NCI-H2107 treated with DMSO at 0.1 percent for 48 hours (cell line): ENCODE measurements around the gene FRMD8.
"Not testable (repeated sequence)": the region's sequence is repeated elsewhere in the genome, so short reads cannot be mapped to it uniquely, and the experiment has no call there.

Experiments used
- DNase-seq: peaks from one replicate; lab custom pipeline; 2025; ENCODE audit not compliant: unreplicated experiment; lab: John Stamatoyannopoulos, UW

FRMD8 gene

DNA sequence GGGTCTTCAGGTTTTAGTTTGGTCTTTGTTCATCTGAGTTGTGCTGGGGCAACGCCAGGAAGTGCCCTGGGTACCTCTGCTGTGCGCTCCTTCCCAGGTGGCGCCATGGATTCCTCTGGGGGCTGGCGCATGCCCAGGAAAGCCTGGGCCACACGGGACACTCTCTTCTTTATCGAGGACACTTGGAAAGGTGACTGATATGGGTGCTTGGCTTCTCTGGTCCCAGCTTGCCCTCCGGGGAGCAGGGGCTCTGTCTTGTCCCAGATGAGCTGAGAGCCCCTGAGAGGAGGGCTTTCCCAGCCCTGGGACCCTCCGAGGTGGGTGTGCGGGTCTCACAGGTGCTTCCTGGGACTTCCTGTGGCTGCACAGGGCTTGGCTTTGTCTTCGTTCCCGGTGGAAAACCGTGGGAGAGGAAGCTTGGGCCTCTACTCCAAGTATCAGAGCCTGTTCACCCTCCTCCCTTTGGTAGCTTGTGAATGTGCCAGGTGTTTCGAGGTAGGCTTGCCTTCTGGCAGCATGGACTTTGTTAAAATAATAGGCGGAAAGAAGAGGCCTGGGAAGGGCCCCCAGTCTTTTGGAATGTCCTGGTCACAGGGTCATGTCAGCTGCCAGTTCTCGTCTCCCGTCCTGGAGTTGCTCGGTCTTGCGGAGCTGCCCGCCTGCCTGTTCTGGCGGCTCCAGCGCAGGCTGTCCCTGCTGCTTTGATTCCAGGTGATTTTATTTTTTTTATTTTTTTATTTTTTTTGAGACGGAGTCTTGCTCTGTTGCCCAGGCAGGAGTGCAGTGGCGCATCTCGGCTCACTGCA, 26.0 kb downstream of the FRMD8 start:
- DNase-seq = no peak

DNA sequence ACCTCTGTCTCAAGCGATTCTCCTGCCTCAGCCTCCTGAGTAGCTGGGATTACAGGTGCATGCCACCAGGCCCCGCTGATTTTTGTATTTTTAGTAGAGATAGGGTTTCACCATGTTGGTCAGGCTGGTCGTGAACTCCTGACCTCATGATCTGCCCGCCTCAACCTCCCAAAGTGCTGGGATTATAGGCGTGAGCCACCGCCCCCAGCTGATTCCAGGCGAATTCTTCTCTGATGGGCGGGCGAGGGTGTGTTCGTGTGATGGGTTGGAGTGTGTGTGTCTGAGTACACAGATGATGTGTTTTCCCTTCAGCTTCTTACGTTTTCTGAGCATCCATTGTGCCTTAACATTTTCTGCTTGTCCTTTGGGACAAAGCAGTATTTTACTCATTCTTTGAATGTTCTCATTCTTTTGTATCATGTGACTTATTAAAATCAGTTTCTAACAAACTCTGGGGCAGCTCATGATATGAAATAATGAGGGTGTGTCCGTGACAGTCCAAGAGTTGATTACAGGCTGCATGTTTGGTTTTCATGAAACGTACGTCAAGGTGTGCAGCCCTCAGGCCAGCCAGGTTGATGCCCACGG, 26.7 kb downstream of the FRMD8 start:
- not testable (repeated sequence) for DNase-seq

DNA sequence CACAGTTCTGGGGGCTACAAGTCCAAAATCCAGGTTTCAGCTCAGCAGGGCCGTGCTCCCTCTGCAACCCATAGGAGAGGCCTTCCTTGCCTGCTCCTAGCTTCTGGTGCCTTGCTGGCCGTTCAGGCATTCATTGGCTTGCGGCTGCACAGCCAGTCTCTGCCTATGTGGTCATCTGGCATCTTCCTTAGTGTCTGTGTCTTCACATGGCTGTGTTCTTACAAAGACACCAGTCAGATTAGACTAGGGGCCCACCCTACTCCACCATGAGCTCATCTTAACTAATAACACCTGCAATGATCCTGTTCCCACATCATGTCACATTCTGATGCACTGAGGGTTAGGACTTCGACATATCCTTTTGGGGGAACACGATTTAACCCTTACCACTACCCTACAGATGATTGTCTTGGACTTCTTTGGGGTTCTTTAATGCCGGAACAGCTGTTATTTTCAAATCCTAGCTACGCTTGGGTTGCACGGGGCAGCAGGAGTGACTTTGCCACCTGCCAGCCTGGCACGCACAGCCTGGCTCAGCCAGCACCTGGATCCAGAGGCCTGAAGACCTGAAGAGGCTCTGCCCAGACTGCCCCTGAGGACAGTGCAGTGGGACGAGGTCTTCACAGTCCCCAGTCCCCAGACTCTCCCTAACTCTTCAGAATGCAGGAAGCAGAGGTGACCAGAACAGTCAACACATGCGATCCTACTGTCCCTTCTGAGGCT, 28.5 kb downstream of the FRMD8 start:
- no peak for DNase-seq

DNA sequence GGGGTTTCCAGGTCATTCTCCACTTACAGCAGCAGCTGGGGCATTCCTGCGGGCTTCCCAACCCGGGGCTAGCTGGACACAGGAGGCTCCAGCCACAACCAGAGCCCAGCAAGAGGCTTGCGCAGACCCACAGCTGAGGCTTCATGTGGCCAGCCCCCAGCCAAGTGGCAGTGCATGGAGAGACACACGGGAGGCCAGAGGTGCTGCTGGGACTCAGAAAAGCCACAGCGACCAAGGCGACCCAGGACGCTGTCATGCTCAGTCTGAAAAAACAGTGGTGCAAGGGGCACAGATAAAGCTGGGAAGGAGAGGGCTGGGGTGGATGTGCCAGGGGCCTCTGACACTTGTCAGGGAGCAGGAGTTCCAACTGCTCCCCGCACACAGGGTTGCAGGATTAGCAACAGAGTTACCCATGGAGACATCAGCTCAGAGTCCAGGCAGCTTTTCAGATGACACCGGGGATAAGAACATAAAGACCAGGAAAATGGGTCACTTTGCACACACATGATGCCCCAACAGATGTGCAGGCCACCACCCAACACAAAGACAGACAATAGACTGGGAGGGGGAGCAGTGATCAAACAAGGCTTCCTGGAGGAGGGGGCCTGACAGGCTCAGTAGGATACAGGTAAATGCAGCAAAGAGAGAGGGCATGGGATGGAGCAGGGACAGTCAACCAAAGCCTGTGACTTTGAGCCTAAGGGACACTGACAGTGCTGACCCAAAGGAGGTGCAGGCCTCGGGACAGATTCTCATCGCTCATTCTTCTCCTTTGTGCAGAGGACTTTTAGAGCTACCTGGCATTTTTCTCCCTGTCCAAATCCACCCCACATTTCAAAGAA, 29.3 kb downstream of the FRMD8 start:
- DNase-seq = no peak

DNA sequence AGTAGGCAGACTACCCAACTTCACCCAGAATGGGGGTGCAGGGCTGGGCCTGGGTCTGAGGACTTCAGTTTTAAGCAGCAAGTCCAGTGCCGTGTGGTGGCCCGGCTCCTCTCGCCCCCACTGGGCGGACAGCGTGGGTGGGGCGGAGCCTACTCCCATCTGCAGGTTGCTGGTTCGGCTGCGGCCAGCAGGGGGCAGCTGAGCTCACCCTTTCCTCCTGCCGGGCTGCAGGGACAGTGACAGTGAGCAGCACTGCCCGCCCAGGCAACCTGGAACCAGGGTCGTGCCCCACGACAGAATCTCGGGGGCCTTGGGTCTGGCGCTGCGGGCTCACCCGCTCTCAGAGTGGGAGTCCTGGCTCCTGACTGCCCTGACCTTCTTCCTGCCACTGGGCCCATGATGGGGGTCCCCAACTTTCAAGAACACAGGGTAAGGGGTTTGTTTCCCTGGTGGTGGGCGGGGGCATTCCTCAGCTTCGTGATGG, 29.9 kb downstream of the FRMD8 start:
- DNase-seq = peak; percentile 49

DNA sequence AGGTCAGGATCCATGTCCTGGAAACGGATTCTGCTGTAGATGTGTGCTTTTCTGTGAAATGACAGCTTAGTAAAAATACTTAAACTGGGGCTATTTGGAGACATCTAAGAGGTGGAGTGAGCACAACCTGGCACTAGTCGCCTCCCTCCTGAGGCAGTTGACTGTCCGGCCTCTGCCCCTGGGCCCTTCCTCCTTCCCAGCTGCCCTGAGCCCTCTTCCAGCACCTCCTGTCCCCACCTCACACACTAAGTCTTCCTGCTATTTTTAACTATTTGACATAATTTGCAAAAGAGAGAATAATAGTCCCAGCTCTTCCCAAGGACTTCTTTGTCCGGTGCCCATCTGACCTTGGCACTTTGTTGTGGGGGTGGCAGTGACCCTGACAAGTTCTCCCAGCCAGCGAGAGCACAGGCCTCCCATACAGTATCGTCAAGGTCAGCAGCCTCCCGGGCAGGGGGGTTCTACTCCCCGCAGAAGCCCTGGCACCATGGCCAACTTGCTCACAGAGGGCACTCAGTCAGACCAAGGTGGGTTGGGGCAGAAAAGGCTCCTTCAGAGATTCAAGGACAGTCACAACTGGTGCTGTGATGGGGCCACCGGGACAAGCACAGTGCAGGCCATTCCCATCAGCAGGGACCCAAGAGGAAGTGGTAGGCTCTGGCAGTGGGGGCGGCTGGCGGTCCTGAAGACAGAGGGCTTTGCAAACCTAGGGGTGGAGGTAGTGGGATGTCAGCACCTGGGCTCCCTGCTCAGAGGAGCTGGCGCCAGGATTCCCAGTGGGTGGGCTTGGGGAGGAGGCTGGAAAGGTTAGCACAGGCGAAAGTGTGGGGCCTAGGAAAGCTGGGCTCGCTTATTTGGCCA, 30.6 kb downstream of the FRMD8 start:
- DNase-seq = no peak

DNA sequence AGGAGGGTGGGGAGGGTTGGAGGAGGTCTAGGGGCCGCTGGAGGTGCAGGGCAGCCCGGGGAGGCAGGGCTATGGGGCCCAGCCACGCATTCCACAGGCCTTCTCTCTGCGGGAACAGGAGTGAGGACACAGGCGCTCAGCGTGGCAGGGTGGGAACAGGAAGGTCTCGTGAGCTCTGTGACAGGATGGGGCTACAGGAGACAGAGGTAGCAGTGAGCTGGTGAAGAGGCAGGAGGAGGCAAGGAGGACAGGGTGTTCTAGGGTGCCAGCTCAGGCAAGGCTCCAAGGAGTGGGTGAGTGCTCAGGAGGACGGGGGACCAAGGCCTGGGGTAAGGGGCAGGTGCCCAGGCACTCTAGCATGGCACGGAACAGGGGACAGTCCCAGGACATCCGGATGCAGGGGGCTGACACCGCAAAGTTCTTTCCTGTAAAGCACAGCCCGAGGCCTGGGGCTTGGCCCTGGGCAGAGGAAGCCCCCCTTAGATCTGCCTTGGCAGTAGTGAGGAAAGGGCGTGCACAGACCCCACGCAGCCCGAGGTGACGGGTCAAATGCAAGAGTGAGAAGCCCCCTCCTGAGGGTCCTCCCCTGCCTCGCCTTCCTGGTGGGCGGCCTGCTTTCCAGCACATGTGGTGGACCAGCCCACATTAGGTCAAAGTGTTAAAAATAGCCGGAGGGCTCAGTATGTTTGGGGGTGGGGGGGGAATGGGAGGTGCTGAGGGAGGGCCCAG, 31.4 kb downstream of the FRMD8 start:
- no peak for DNase-seq

DNA sequence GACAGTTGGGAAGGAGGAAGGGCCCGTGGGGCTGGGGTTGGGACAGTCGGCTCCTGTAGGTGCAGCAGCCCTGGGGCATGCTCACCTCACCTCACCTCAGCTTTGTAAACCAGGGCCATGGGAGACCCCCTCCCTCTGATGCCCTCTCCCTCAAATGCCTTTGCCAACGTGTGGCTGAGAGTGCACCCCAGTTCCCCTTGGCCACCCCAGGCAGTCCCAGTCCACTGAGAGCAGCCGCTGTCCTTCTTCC, 31.9 kb downstream of the FRMD8 start:
- DNase-seq = no peak

DNA sequence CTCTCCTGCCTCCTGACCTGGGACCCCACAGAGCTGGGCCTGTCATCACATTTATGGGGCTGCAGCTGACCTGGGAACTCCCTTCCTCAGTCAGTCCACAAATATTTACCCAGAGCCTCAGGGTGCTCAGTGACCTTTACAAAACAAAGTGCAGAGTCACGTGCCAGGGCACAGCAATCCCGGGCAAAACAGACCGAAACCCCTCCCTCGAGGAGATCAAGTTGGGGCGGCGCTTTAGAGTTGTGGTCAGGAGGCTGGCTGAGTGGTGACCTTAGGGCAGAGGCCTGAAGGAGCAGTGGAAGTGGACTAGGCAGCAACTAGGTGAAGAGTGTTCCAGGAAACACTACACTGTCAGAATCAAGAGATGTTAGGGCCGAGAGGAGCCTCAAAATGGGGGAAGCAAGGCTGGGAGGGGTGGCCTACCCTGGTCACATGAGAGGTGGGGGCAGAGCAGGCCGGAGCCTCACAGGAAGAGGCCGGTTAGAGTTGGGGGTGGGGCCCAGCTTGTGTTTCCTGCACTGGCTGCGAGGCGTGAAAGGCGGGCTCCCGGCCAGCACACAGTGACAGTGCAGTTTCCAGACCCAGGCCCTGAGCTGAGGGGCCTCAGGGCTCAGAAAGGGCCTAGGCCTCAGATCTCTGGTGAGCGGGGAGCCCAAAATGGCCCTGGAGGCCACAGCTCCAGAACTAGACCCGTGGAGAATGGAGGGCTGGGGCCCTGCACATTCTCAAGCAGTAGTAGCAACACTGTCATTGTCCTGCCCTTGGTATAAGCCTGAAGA, 32.4 kb downstream of the FRMD8 start:
- peak; percentile 90 for DNase-seq

DNA sequence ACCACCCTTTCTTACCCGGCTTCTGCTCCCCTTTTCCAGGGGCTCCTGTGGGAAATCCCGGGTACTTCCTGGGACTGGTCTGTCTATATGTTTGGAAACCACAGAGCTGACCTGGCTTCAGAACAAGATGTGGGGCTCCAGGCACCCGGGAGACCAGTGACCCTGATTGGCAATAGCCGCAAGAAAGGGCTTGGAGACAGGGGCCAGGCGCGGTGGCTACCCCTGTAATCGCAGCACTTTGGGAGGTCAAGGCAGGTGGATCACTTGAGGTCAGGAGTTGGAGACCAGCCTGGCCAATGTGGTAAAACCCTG, 33.0 kb downstream of the FRMD8 start:
- no peak for DNase-seq

DNA sequence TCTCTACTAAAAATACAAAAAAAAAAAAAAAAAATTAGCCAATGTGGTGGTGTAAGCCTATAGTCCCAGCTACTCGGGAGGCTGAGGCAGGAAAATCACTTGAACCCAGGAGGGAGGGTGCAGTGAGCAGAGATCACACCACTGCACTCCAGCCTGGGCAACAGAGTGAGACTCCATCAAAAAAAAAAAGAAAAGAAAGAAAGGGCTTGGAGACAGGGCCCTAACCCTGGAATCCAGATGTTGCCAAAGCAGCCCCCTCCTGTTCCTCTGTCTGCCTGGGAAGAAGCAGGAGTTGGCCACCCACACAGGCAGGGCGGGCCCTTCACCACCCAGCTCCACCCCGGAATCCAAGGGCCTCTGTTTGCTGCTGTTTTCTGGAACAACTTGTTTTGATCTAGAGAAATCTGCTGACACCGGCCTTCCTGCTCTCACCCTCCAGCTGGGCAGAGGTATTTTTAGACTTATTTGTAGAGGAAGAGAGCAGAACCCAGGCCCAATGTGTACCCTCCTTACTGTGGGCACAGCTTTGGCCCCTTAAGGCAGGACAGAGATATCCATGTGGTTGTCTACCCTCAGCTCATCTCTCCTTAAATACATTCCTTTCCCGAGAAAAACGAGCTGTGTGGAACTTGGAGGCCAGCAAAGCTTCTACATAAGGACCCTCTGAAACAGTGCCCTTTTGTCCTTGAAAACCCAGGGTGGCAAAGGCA, 33.5 kb downstream of the FRMD8 start:
- DNase-seq = peak; percentile 45

DNA sequence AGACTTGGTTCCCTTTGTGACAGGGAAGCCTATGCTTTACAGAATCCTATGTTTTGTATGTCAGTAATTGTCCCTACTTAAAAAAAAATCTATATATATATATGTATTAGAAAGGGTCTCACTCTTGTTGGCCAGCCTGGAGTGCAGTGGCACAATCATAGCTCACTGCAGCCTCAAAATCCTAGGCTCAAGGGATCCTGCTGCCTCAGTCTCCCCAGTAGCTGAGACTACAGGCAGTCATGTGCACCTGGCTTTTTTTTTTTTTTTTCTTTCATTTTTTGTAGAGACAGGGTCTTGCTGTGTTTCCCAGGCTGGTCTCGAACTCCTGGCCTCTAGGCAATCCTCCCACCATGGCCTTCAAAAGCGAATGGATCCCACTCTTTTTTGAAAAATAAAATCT, 34.1 kb downstream of the FRMD8 start:
- DNase-seq = no peak

DNA sequence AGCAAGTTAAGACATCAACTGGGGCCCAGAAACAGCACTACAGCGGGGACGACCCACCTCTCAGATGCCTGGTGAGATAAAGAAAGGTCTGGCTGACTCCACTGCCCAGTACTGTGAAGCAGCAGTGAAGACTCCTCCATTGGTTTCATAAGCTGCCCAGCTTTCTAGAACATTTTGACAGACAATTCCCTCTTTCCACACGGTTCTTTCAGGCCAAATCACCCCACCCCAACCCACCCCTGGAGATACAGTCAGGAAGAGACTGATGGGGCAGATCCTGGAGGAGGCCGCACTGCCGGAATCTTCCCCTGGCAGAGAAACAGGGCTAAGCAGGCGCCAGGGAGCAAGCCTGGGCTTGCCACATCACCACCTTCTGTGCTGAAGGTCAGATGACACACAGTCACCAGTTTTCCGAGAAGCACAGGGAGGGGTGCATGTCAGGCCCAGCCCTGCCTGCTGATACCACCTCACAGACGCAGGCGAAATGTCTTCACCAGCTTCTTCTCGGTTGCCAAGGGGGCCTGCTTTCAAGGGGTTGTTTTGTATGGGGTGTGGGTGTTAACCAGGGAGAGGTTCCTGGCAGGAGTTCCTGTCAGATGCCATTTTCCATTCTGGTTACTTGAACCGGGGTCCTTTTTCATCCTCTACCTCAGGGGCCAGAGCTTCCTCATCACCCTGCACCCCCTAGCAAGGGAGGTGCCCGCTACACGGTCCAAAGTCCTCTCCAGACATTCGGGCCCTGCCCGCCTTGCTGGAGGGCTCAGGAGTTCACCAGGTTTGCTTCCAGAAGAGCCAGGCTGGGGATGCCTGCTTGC, 34.7 kb downstream of the FRMD8 start:
- peak; percentile 82 for DNase-seq

DNA sequence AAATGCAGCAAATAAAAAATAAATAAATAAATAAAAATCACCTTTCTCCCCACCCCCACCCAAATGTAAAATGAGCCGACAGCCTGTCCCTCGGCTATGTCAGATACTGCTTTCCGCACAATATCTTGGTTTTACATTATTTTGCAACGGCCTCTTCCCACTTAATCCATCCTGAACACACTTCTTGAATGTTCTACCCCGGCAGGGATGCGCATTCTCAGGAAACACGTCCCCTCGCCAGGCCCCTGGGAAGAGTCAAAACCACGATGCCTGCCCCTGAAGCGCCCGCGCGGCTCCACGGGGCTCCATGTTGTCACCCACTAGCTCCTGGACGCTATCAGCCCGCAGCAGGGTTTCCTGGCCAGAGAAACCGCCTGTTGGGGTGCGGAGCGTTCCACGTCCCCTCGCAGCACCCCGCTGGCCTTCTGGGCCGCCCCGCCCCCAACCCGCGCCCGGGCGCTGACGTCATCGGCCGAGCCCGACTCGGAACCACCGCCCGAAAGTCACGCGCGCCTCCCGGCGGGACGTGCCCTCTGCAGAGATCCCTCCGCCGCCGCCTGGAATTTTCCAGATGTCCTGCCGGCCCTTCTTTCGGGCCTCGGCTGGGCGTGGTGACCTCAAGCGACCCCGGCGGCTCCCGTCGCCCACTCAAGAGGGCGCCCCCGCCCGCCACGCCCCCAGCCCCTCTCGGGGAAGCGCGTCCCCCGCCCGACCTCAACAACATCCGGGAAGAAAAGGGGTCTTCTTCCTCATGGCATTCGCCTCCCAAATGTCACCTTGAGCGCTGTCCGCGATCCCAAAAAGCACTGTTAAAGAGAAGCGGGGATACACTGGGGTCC, 35.6 kb downstream of the FRMD8 start:
- DNase-seq = peak; percentile 32

DNA sequence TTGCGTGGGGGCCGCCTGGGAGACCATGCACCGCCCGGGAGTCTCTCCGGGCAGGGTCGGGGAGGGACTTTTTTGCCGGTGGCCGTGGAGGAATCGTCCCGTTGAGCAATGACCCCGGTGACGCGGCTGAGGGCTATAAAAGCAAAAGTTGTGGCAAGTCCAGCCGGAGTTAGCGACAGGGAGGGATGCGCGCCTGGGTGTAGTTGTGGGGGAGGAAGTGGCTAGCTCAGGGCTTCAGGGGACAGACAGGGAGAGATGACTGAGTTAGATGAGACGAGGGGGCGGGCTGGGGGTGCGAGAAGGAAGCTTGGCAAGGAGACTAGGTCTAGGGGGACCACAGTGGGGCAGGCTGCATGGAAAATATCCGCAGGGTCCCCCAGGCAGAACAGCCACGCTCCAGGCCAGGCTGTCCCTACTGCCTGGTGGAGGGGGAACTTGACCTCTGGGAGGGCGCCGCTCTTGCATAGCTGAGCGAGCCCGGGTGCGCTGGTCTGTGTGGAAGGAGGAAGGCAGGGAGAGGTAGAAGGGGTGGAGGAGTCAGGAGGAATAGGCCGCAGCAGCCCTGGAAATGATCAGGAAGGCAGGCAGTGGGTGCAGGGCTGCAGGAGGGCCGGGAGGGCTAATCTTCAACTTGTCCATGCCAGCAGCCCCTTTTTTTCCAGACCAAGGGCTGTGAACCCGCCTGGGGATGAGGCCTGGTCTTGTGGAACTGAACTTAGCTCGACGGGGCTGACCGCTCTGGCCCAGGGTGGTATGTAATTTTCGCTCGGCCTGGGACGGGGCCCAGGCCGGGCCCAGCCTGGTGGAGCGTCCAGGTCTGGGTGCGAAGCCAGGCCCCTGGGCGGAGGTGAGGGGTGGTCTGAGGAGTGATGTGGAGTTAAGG, 36.4 kb downstream of the FRMD8 start, which contains the start of gene NEAT1:
TSS of gene NEAT1 (plus strand) at position 166 of the 883 bp plus-strand sequence.
- no peak for DNase-seq
